MM.1S (cell line): ENCODE measurements around the gene KCNT1.

ENCODE experiments used
- DNase-seq: peaks from one replicate; pipeline ENCODE4 v3.0.0-alpha.2; 2015
- H2AFZ ChIP-seq: fragments of 300-600 bp; sonication (generic); 2 replicates; pipeline ENCODE4 v1.6.0; 2016; ENCODE audit warnings: antibody characterized with exemption, low read length
- H3F3A ChIP-seq: fragments of 300-600 bp; sonication (generic); 2 replicates; pipeline ENCODE4 v1.6.1; 2016; ENCODE audit warnings: mild to moderate bottlenecking, antibody characterized with exemption, low read length, moderate library complexity, mixed read lengths; ENCODE audit not compliant: insufficient read depth
- H3K27ac ChIP-seq: fragments of 300-600 bp; sonication (generic); 2 replicates; pipeline ENCODE4 v1.5.1; 2016; ENCODE audit warnings: mild to moderate bottlenecking, low read length
- H3K27me3 ChIP-seq: fragments of 300-600 bp; sonication (generic); replicated peaks from 2 replicates; pipeline ENCODE4 v1.6.0; 2016; ENCODE audit warnings: low read length; ENCODE audit not compliant: insufficient read depth
- H3K36me3 ChIP-seq: fragments of 300-600 bp; sonication (generic); replicated peaks from 2 replicates; pipeline ENCODE4 v1.6.1; 2016; ENCODE audit warnings: mild to moderate bottlenecking, low read length, mixed read lengths; ENCODE audit not compliant: insufficient read depth
- H3K4me1 ChIP-seq: fragments of 300-600 bp; sonication (generic); 2 replicates; pipeline ENCODE4 v1.6.1; 2016; ENCODE audit warnings: low read length, mixed read lengths
- H3K4me2 ChIP-seq: fragments of 300-600 bp; sonication (generic); 2 replicates; pipeline ENCODE4 v1.6.0; 2016; ENCODE audit warnings: low read depth, low read length
- H3K4me3 ChIP-seq: fragments of 300-600 bp; sonication (generic); 2 replicates; pipeline ENCODE4 v1.5.1; 2016; ENCODE audit warnings: low read length, mixed read lengths
- H3K79me2 ChIP-seq: fragments of 300-600 bp; sonication (generic); 2 replicates; pipeline ENCODE4 v1.6.1; 2016; ENCODE audit warnings: mixed run types, low read length, mixed read lengths
- H3K9ac ChIP-seq: fragments of 300-600 bp; sonication (generic); 2 replicates; pipeline ENCODE4 v1.6.1; 2016; ENCODE audit warnings: low read length, mixed read lengths
- H3K9me2 ChIP-seq: fragments of 300-600 bp; sonication (generic); replicated peaks from 2 replicates; pipeline ENCODE4 v1.6.1; 2016; ENCODE audit warnings: mild to moderate bottlenecking, low read length, mixed read lengths; ENCODE audit not compliant: insufficient read depth
- H3K9me3 ChIP-seq: fragments of 300-600 bp; sonication (generic); replicated peaks from 2 replicates; pipeline ENCODE4 v1.6.1; 2016; ENCODE audit warnings: mild to moderate bottlenecking, low read length, mixed read lengths; ENCODE audit not compliant: insufficient read depth
- H4K20me1 ChIP-seq: fragments of 300-600 bp; sonication (generic); 2 replicates; pipeline ENCODE4 v1.6.1; 2016; ENCODE audit warnings: mild to moderate bottlenecking, low read length, moderate library complexity, mixed read lengths; ENCODE audit not compliant: insufficient read depth
- EZH2 ChIP-seq: fragments of 300-600 bp; sonication (generic); optimal IDR thresholded peaks from 2 replicates; pipeline ENCODE3; 2017; ENCODE audit warnings: low read depth, mild to moderate bottlenecking, antibody characterized with exemption, low read length, mixed read lengths
- EZH2phosphoT487 ChIP-seq: fragments of 300-600 bp; sonication (generic); IDR thresholded peaks from 2 replicates; pipeline ENCODE4 v1.6.1; 2018; ENCODE audit warnings: antibody characterized with exemption, low read length
- TF ChIP-seq, protein P1 (sequence below): fragments of 300-600 bp; sonication (generic); IDR thresholded peaks from 2 replicates; pipeline ENCODE4 v1.5.1; 2016; ENCODE audit warnings: antibody characterized with exemption, low read length, mixed read lengths

Gene KCNT1

DNA sequence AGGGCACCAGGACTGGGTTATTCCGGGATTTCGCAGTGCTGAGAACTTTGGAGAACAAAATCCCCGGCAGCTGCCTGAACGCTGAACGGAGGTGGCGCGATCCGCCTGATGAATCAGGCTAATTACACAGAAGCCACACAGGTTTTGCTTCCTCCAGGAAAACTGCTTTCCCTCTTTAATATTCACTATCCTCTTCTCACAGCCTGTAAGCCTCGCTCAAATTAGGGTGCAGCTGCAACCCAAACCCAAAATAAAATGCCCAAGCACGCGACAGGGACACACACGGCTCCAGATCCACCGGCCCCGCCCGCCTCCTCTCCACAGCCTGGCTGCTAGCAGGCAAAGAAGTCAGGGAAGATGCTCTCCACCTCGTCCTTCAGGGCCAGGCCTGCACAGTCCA, 8.7 kb upstream of the KCNT1 start:
- H3K27me3 ChIP-seq, result peaks cover 91% of the 10 kb centered on the region

DNA sequence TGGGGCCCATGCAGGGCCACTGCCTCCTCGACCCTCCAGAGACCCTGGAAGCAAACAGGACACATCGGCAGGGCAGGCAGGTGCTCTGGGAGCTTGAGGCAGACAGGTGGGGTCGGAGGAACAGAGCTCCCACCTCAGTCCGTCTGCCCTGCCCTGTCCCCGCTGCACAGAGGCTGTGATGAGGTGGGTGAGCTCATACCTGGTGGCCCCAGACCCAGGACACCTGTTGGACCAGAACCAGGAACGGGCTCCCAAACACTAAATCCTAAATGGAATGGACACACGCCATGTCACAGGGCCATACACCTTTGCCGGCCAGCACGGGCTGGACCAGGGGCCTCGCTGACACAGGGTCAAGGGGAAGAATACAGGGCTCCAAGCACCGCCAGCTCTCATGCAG, 8.2 kb upstream of the KCNT1 start:
- H3K9me2 ChIP-seq, result no peaks in the 10 kb centered on the region
- no peaks in the 10 kb centered on the region for H3K4me1 ChIP-seq
- H3K27ac ChIP-seq, result no peak overlapping the region
- no peak overlapping the region for H3K9ac ChIP-seq
- H3K4me3 ChIP-seq, result no peak overlapping the region
- no peak for DNase-seq
- H3F3A ChIP-seq, result no peaks in the 10 kb centered on the region
- no peaks in the 10 kb centered on the region for H4K20me1 ChIP-seq
- no peak overlapping the region for H3K4me2 ChIP-seq
- peaks cover 92% of the 10 kb centered on the region for H3K27me3 ChIP-seq
- no peak overlapping the region for H2AFZ ChIP-seq
- H3K36me3 ChIP-seq, result no peaks in the 10 kb centered on the region
- TF ChIP-seq EZH2, result no peak
- TF ChIP-seq, protein P1, sequence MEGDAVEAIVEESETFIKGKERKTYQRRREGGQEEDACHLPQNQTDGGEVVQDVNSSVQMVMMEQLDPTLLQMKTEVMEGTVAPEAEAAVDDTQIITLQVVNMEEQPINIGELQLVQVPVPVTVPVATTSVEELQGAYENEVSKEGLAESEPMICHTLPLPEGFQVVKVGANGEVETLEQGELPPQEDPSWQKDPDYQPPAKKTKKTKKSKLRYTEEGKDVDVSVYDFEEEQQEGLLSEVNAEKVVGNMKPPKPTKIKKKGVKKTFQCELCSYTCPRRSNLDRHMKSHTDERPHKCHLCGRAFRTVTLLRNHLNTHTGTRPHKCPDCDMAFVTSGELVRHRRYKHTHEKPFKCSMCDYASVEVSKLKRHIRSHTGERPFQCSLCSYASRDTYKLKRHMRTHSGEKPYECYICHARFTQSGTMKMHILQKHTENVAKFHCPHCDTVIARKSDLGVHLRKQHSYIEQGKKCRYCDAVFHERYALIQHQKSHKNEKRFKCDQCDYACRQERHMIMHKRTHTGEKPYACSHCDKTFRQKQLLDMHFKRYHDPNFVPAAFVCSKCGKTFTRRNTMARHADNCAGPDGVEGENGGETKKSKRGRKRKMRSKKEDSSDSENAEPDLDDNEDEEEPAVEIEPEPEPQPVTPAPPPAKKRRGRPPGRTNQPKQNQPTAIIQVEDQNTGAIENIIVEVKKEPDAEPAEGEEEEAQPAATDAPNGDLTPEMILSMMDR, result no peak
- no peak for TF ChIP-seq EZH2phosphoT487
- H3K9me3 ChIP-seq, result no peaks in the 10 kb centered on the region
- no peaks in the 10 kb centered on the region for H3K79me2 ChIP-seq

More for the DNA sequence above, 8.7 kb upstream of the KCNT1 start:
- Histone ChIP-seq H3K27ac (no peak overlapping the region), H2AFZ (no peak overlapping the region), H3K4me2 (no peak overlapping the region), H3K9ac (no peak overlapping the region), H3K4me1 (no peaks in the 10 kb centered on the region), H3K36me3 (no peaks in the 10 kb centered on the region), H3K9me2 (no peaks in the 10 kb centered on the region), H3F3A (no peaks in the 10 kb centered on the region), H3K79me2 (no peaks in the 10 kb centered on the region), H3K9me3 (no peaks in the 10 kb centered on the region), H3K4me3 (no peak overlapping the region), H4K20me1 (no peaks in the 10 kb centered on the region)
- TF ChIP-seq, protein P1, result no peak
- TF ChIP-seq EZH2phosphoT487, result no peak
- TF ChIP-seq EZH2, result no peak
- no peak for DNase-seq

DNA sequence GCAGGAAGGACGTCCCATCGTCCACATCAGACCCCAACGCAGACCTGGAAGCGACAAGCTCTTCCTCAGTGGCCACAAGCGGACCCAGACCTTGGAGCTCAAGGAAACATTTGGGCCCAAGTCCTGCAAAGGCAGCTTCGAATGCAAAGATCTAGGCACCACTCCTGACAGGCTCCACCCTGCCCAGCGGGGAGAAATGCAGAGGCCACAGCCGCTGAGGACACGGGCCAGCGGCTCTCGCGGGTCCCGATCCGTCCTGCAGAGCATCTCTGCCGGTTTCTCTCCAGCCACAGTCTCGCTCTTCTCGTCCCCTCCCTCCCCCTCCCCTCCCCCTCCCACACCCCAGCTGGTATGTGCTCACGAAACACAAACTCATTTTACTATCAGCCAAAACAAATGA, 7.6 kb upstream of the KCNT1 start:
- no peak overlapping the region for H2AFZ ChIP-seq
- peaks cover 92% of the 10 kb centered on the region for H3K27me3 ChIP-seq
- no peaks in the 10 kb centered on the region for H3K79me2 ChIP-seq
- H3K9ac ChIP-seq, result no peak overlapping the region
- no peak for DNase-seq
- no peak overlapping the region for H3K4me2 ChIP-seq
- no peak overlapping the region for H3K4me3 ChIP-seq
- H3K27ac ChIP-seq, result no peak overlapping the region
- H4K20me1 ChIP-seq, result no peaks in the 10 kb centered on the region
- H3K9me2 ChIP-seq, result no peaks in the 10 kb centered on the region
- H3K36me3 ChIP-seq, result no peaks in the 10 kb centered on the region
- no peaks in the 10 kb centered on the region for H3F3A ChIP-seq
- TF ChIP-seq EZH2 (no peak), EZH2phosphoT487 (no peak)
- TF ChIP-seq, protein P1, result no peak
- H3K9me3 ChIP-seq, result no peaks in the 10 kb centered on the region
- no peaks in the 10 kb centered on the region for H3K4me1 ChIP-seq

DNA sequence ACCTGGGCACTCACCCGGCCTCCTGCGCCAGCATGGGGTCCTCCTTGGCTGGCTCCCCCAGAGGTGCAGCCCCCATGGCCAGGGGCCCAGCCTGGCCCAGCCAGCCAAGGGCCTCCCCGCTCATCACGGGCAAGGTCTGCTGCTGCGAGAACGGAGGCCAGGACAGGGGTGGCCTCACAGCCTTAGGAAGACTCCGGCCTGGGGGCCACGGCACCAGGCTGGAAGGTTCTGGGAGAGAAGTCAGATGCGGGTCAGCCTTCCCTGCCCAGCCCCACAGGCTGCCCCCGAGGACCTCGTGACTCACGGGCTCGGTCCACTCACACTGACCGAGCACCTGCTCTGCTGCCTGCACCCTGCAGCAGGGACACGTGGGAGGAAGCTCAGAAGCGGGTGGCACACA, 6.9 kb upstream of the KCNT1 start:
- H4K20me1 ChIP-seq, result no peaks in the 10 kb centered on the region
- no peaks in the 10 kb centered on the region for H3K36me3 ChIP-seq
- no peak overlapping the region for H3K4me3 ChIP-seq
- H3K9me2 ChIP-seq, result no peaks in the 10 kb centered on the region
- peaks cover 92% of the 10 kb centered on the region for H3K27me3 ChIP-seq
- H3K4me1 ChIP-seq, result no peaks in the 10 kb centered on the region
- H3K4me2 ChIP-seq, result no peak overlapping the region
- H3K27ac ChIP-seq, result no peak overlapping the region
- no peaks in the 10 kb centered on the region for H3F3A ChIP-seq
- TF ChIP-seq EZH2phosphoT487 (no peak), EZH2 (no peak)
- TF ChIP-seq, protein P1, result no peak
- H3K9ac ChIP-seq, result no peak overlapping the region
- no peaks in the 10 kb centered on the region for H3K79me2 ChIP-seq
- DNase-seq, result no peak
- H2AFZ ChIP-seq, result no peak overlapping the region
- H3K9me3 ChIP-seq, result no peaks in the 10 kb centered on the region
